ENCODE results near the gene SETDB1.

The SETDB1 gene

DNA sequence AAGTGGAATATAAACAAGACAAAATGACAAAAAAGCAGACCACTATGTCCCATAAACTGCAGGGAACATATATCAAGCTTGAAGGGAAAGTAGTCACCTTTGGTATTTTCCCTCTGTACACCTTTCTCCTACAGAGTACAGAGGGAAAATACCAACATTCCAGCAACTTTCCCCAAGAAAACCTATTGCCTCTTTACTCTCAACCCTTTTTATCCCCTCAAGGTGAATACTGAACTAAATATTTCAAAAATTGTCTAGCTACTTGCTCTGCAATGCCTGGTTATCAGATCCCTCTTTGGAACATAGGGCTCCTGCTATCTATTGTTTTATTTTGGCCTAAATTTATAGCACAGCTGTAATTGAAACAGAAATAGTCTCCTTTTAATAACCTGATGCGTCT, 23.4 kb upstream of the SETDB1 start:
- Histone ChIP-seq H3K4ac (ENCODE audit: low read depth, low read length) (no peak overlapping the region), H2AK5ac (ENCODE audit: low read length) (no peak overlapping the region), H3K4me2 (ENCODE audit: low read length) (no peak overlapping the region), H2BK120ac (ENCODE audit: low read depth, low read length) (no peak overlapping the region), H3K36me3 (ENCODE audit: control insufficient read depth, insufficient read depth, low read length) (no peaks in the 10 kb centered on the region), H3K23ac (ENCODE audit: low read length) (no peak overlapping the region), H2BK15ac (replicated peaks; ENCODE audit: low read depth) (no peak overlapping the region), H4K8ac (ENCODE audit: low read depth, low read length) (no peak overlapping the region), H3K18ac (ENCODE audit: low read length) (no peak overlapping the region), H3K79me2 (ENCODE audit: control insufficient read depth, insufficient read depth, low read length) (no peaks in the 10 kb centered on the region), H4K5ac (ENCODE audit: low read length) (no peak overlapping the region), H3K9ac (ENCODE audit: low read length) (no peak overlapping the region), H3K4me1 (ENCODE audit: control insufficient read depth, low read depth, low read length) (no peaks in the 10 kb centered on the region), H3K4me3 (ENCODE audit: low read length) (no peak overlapping the region), H3K79me1 (ENCODE audit: low read length) (no peaks in the 10 kb centered on the region), H3K56ac (ENCODE audit: low read length) (no peak overlapping the region), H3K27me3 (ENCODE audit: insufficient read depth, low read length, poor library complexity) (no peaks in the 10 kb centered on the region), H3K27ac (ENCODE audit: low read depth, low read length) (no peak overlapping the region), H2BK5ac (ENCODE audit: low read length) (no peak overlapping the region)
- WGBS (ENCODE audit: extremely low coverage, insufficient coverage, low lambda C conversion rate), result no CpG with 5 or more reads among the region's 1 CpG
- no peak for DNase-seq

DNA sequence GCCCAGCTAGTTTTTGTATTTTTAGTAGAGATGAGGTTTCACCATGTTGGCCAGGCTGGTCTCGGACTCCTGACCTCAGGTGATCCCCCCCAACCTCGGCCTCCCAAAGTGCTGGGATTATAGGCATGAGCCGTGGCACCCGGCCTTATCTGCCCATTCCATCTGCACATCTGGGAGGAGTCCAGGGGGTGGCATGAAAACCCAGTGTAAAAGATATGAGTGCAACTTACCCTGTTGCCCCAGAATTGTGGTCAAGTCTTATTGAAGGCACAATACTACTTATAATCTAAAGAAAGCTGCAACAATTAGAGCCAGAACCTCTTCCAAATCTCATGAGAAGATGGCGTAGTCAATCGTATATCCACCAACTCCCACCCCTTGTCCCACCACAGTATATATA, 20.9 kb upstream of the SETDB1 start:
- Histone ChIP-seq H3K9ac (ENCODE audit: low read length) (no peak overlapping the region), H3K27me3 (ENCODE audit: insufficient read depth, low read length, poor library complexity) (no peaks in the 10 kb centered on the region), H3K79me1 (ENCODE audit: low read length) (no peaks in the 10 kb centered on the region), H4K5ac (ENCODE audit: low read length) (no peak overlapping the region), H3K56ac (ENCODE audit: low read length) (no peak overlapping the region), H2AK5ac (ENCODE audit: low read length) (no peak overlapping the region), H3K18ac (ENCODE audit: low read length) (no peak overlapping the region), H4K8ac (ENCODE audit: low read depth, low read length) (no peak overlapping the region), H3K4ac (ENCODE audit: low read depth, low read length) (no peak overlapping the region), H2BK5ac (ENCODE audit: low read length) (no peak overlapping the region), H3K79me2 (ENCODE audit: control insufficient read depth, insufficient read depth, low read length) (no peaks in the 10 kb centered on the region), H3K4me2 (ENCODE audit: low read length) (no peak overlapping the region), H3K23ac (ENCODE audit: low read length) (no peak overlapping the region), H3K27ac (ENCODE audit: low read depth, low read length) (no peak overlapping the region), H3K4me3 (ENCODE audit: low read length) (no peak overlapping the region), H3K4me1 (ENCODE audit: control insufficient read depth, low read depth, low read length) (no peaks in the 10 kb centered on the region), H2BK15ac (replicated peaks; ENCODE audit: low read depth) (no peak overlapping the region), H3K36me3 (ENCODE audit: control insufficient read depth, insufficient read depth, low read length) (no peaks in the 10 kb centered on the region), H2BK120ac (ENCODE audit: low read depth, low read length) (no peak overlapping the region)
- WGBS (ENCODE audit: extremely low coverage, insufficient coverage, low lambda C conversion rate), result no CpG with 5 or more reads among the region's 6 CpGs
- DNase-seq, result no peak

GRCh38 chr1:150906329-150906728, 19.8 kb upstream of the SETDB1 start:
- Histone ChIP-seq H3K4me1 (ENCODE audit: control insufficient read depth, low read depth, low read length) (no peaks in the 10 kb centered on the region), H3K9ac (ENCODE audit: low read length) (no peak overlapping the region), H3K36me3 (ENCODE audit: control insufficient read depth, insufficient read depth, low read length) (no peaks in the 10 kb centered on the region), H2BK15ac (replicated peaks; ENCODE audit: low read depth) (no peak overlapping the region), H3K56ac (ENCODE audit: low read length) (no peak overlapping the region), H3K27me3 (ENCODE audit: insufficient read depth, low read length, poor library complexity) (no peaks in the 10 kb centered on the region), H3K27ac (ENCODE audit: low read depth, low read length) (no peak overlapping the region), H3K18ac (ENCODE audit: low read length) (no peak overlapping the region), H2AK5ac (ENCODE audit: low read length) (no peak overlapping the region), H3K79me1 (ENCODE audit: low read length) (no peaks in the 10 kb centered on the region), H3K4me3 (ENCODE audit: low read length) (no peak overlapping the region), H2BK120ac (ENCODE audit: low read depth, low read length) (no peak overlapping the region), H2BK5ac (ENCODE audit: low read length) (no peak overlapping the region), H4K5ac (ENCODE audit: low read length) (no peak overlapping the region), H3K4me2 (ENCODE audit: low read length) (no peak overlapping the region), H3K4ac (ENCODE audit: low read depth, low read length) (no peak overlapping the region), H3K23ac (ENCODE audit: low read length) (no peak overlapping the region), H4K8ac (ENCODE audit: low read depth, low read length) (no peak overlapping the region), H3K79me2 (ENCODE audit: control insufficient read depth, insufficient read depth, low read length) (no peaks in the 10 kb centered on the region)
- no peak for DNase-seq
- WGBS (ENCODE audit: extremely low coverage, insufficient coverage, low lambda C conversion rate), result no CpG with 5 or more reads among the region's 1 CpG

- H3K79me1 ChIP-seq (ENCODE audit: low read length), result no peaks in the 10 kb centered on the region
- H4K8ac ChIP-seq (ENCODE audit: low read depth, low read length), result no peak overlapping the region
- H4K5ac ChIP-seq (ENCODE audit: low read length), result no peak overlapping the region
- H3K18ac ChIP-seq (ENCODE audit: low read length), result no peak overlapping the region
- DNase-seq, result no peak
- no peaks in the 10 kb centered on the region for H3K36me3 ChIP-seq (ENCODE audit: control insufficient read depth, insufficient read depth, low read length)
- no peak overlapping the region for H2BK15ac ChIP-seq (replicated peaks; ENCODE audit: low read depth)
- no peak overlapping the region for H3K23ac ChIP-seq (ENCODE audit: low read length)
- H3K4me2 ChIP-seq (ENCODE audit: low read length), result no peak overlapping the region
- H3K9ac ChIP-seq (ENCODE audit: low read length), result no peak overlapping the region
- no peak overlapping the region for H2BK120ac ChIP-seq (ENCODE audit: low read depth, low read length)
- H3K4ac ChIP-seq (ENCODE audit: low read depth, low read length), result no peak overlapping the region
- no peaks in the 10 kb centered on the region for H3K4me1 ChIP-seq (ENCODE audit: control insufficient read depth, low read depth, low read length)
- H3K4me3 ChIP-seq (ENCODE audit: low read length), result no peak overlapping the region
- H3K56ac ChIP-seq (ENCODE audit: low read length), result no peak overlapping the region
- H3K79me2 ChIP-seq (ENCODE audit: control insufficient read depth, insufficient read depth, low read length), result no peaks in the 10 kb centered on the region
- no CpG with 5 or more reads among the region's 2 CpGs for whole genome bisulfite sequencing (ENCODE audit: extremely low coverage, insufficient coverage, low lambda C conversion rate)
- no peaks in the 10 kb centered on the region for H3K27me3 ChIP-seq (ENCODE audit: insufficient read depth, low read length, poor library complexity)
- no peak overlapping the region for H2BK5ac ChIP-seq (ENCODE audit: low read length)
- H2AK5ac ChIP-seq (ENCODE audit: low read length), result no peak overlapping the region
- H3K27ac ChIP-seq (ENCODE audit: low read depth, low read length), result no peak overlapping the region
Observed at GRCh38 chr1:150906813-150907212, 19.4 kb upstream of the SETDB1 start.

DNA sequence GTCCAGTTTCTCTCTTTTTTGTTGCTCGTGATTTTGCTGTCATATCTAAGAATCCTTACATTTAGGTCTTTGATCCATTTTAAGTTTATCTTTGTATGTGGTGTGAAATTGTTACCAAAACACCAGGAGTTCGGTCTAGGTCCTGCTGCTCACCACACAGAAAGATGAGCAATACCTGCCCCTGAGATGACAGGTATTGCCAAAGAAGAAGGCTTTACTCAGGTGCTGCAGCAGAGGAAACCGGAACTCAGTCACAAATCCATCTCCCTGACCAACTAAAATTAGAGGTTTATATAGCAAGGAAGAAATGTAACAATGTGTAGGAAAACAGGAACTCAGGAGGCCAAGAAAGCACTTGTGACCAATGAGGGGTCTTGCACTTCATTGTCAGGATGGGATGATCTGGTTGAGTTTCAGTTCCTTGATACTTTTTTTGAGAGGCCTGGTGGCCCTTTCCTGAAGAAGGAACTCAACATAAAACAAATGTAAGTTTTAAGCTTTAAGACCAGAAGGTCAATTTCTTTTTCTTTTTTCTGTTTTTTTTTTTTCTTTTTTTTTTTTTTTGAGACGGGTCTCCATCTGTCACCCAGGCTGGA, 16.5 kb upstream of the SETDB1 start:
- H3K4me3 ChIP-seq (ENCODE audit: low read length), result no peak overlapping the region
- no peak overlapping the region for H2BK15ac ChIP-seq (replicated peaks; ENCODE audit: low read depth)
- H3K36me3 ChIP-seq (ENCODE audit: control insufficient read depth, insufficient read depth, low read length), result no peaks in the 10 kb centered on the region
- H3K18ac ChIP-seq (ENCODE audit: low read length), result no peak overlapping the region
- no peak overlapping the region for H3K56ac ChIP-seq (ENCODE audit: low read length)
- H3K27ac ChIP-seq (ENCODE audit: low read depth, low read length), result no peak overlapping the region
- DNase-seq, result no peak
- no peak overlapping the region for H3K4ac ChIP-seq (ENCODE audit: low read depth, low read length)
- H3K9ac ChIP-seq (ENCODE audit: low read length), result no peak overlapping the region
- H2AK5ac ChIP-seq (ENCODE audit: low read length), result no peak overlapping the region
- H3K27me3 ChIP-seq (ENCODE audit: insufficient read depth, low read length, poor library complexity), result no peaks in the 10 kb centered on the region
- H4K8ac ChIP-seq (ENCODE audit: low read depth, low read length), result no peak overlapping the region
- H4K5ac ChIP-seq (ENCODE audit: low read length), result no peak overlapping the region
- H2BK5ac ChIP-seq (ENCODE audit: low read length), result no peak overlapping the region
- no CpG with 5 or more reads among the region's 4 CpGs for WGBS (ENCODE audit: extremely low coverage, insufficient coverage, low lambda C conversion rate)
- H3K4me1 ChIP-seq (ENCODE audit: control insufficient read depth, low read depth, low read length), result peaks cover 2% of the 10 kb centered on the region
- H2BK120ac ChIP-seq (ENCODE audit: low read depth, low read length), result no peak overlapping the region
- H3K79me1 ChIP-seq (ENCODE audit: low read length), result no peaks in the 10 kb centered on the region
- H3K79me2 ChIP-seq (ENCODE audit: control insufficient read depth, insufficient read depth, low read length), result no peaks in the 10 kb centered on the region
- no peak overlapping the region for H3K4me2 ChIP-seq (ENCODE audit: low read length)
- H3K23ac ChIP-seq (ENCODE audit: low read length), result no peak overlapping the region

GRCh38 chr1:150912623-150913022, 13.5 kb upstream of the SETDB1 start:
- Histone ChIP-seq H3K18ac (ENCODE audit: low read length) (no peak overlapping the region), H2AK5ac (ENCODE audit: low read length) (no peak overlapping the region), H3K27me3 (ENCODE audit: insufficient read depth, low read length, poor library complexity) (no peaks in the 10 kb centered on the region), H4K5ac (ENCODE audit: low read length) (no peak overlapping the region), H3K4me3 (ENCODE audit: low read length) (no peak overlapping the region), H3K4me2 (ENCODE audit: low read length) (no peak overlapping the region), H2BK15ac (replicated peaks; ENCODE audit: low read depth) (no peak overlapping the region), H3K4ac (ENCODE audit: low read depth, low read length) (no peak overlapping the region), H2BK120ac (ENCODE audit: low read depth, low read length) (no peak overlapping the region), H3K79me1 (ENCODE audit: low read length) (no peaks in the 10 kb centered on the region), H2BK5ac (ENCODE audit: low read length) (no peak overlapping the region), H3K79me2 (ENCODE audit: control insufficient read depth, insufficient read depth, low read length) (no peaks in the 10 kb centered on the region), H3K56ac (ENCODE audit: low read length) (no peak overlapping the region), H3K23ac (ENCODE audit: low read length) (no peak overlapping the region), H3K27ac (ENCODE audit: low read depth, low read length) (no peak overlapping the region), H3K4me1 (ENCODE audit: control insufficient read depth, low read depth, low read length) (peaks cover 2% of the 10 kb centered on the region), H3K36me3 (ENCODE audit: control insufficient read depth, insufficient read depth, low read length) (no peaks in the 10 kb centered on the region), H4K8ac (ENCODE audit: low read depth, low read length) (no peak overlapping the region), H3K9ac (ENCODE audit: low read length) (no peak overlapping the region)
- peak; percentile 14 for DNase-seq

All from mesendoderm (in vitro differentiated cells).